ENCODE measurements around the gene NOTUM. TPM values are rescaled to one million over a fixed set of nuclear protein-coding genes. Genes with fewer than 3 reads are reported as not detected.

NOTUM gene
- total RNA-seq, 1 donor from 2014 or later = 5.9 TPM

- H3K4me3 Mint-ChIP-seq = no peak overlapping the region
- no peaks in the 10 kb centered on the region for H3K27me3 Mint-ChIP-seq (ENCODE audit: low read depth)
- peaks cover 20% of the 10 kb centered on the region for H3K4me1 Mint-ChIP-seq
- no peak overlapping the region for H3K27ac Mint-ChIP-seq
- no peak for DNase-seq (ENCODE audit: low spot score in 2 of 2, unreplicated experiment in 2 of 2)
- TF ChIP-seq CTCF (IDR thresholded peaks at IDR 0.05; ENCODE audit: unreplicated experiment) = no peak
- H3K9me3 Mint-ChIP-seq = no peaks in the 10 kb centered on the region
- no peaks in the 10 kb centered on the region for H3K36me3 Mint-ChIP-seq
Observed at GRCh38 chr17:81932333-81932983, 28.5 kb downstream of the NOTUM start.

GRCh38 chr17:81931557-81932332 lies 29.2 kb downstream of the NOTUM start:
- no peaks in the 10 kb centered on the region for H3K9me3 Mint-ChIP-seq
- H3K4me3 Mint-ChIP-seq = no peak overlapping the region
- H3K36me3 Mint-ChIP-seq = no peaks in the 10 kb centered on the region
- H3K27ac Mint-ChIP-seq = no peak overlapping the region
- no peaks in the 10 kb centered on the region for H3K27me3 Mint-ChIP-seq (ENCODE audit: low read depth)
- no peak for DNase-seq (ENCODE audit: low spot score in 2 of 2, unreplicated experiment in 2 of 2)
- H3K4me1 Mint-ChIP-seq = peaks cover 19% of the 10 kb centered on the region
- TF ChIP-seq CTCF (IDR thresholded peaks at IDR 0.05; ENCODE audit: unreplicated experiment) = no peak

GRCh38 chr17:81931189-81931556 lies 29.8 kb downstream of the NOTUM start:
- H3K4me1 Mint-ChIP-seq = peaks cover 18% of the 10 kb centered on the region
- no peak for DNase-seq (ENCODE audit: low spot score in 2 of 2, unreplicated experiment in 2 of 2)
- H3K27ac Mint-ChIP-seq = no peak overlapping the region
- no peaks in the 10 kb centered on the region for H3K9me3 Mint-ChIP-seq
- H3K36me3 Mint-ChIP-seq = no peaks in the 10 kb centered on the region
- no peak overlapping the region for H3K4me3 Mint-ChIP-seq
- H3K27me3 Mint-ChIP-seq (ENCODE audit: low read depth) = no peaks in the 10 kb centered on the region
- TF ChIP-seq CTCF (IDR thresholded peaks at IDR 0.05; ENCODE audit: unreplicated experiment) = no peak

- Mint-ChIP-seq H3K9me3 (no peaks in the 10 kb centered on the region), H3K4me3 (no peak overlapping the region), H3K4me1 (peaks cover 17% of the 10 kb centered on the region), H3K27ac (no peak overlapping the region), H3K27me3 (ENCODE audit: low read depth) (no peaks in the 10 kb centered on the region), H3K36me3 (no peaks in the 10 kb centered on the region)
- TF ChIP-seq CTCF (IDR thresholded peaks at IDR 0.05; ENCODE audit: unreplicated experiment) = no peak
- no peak for DNase-seq (ENCODE audit: low spot score in 2 of 2, unreplicated experiment in 2 of 2)
Observed at GRCh38 chr17:81930142-81931125, 30.6 kb downstream of the NOTUM start.

GRCh38 chr17:81929253-81930141 lies 31.5 kb downstream of the NOTUM start:
- no peak for TF ChIP-seq CTCF (IDR thresholded peaks at IDR 0.05; ENCODE audit: unreplicated experiment)
- peaks cover 22% of the 10 kb centered on the region for H3K4me1 Mint-ChIP-seq
- H3K4me3 Mint-ChIP-seq = peak overlapping the region; percentile 52
- DNase-seq (ENCODE audit: low spot score in 2 of 2, unreplicated experiment in 2 of 2) = no peak
- no peak overlapping the region for H3K27ac Mint-ChIP-seq
- H3K36me3 Mint-ChIP-seq = no peaks in the 10 kb centered on the region
- no peaks in the 10 kb centered on the region for H3K27me3 Mint-ChIP-seq (ENCODE audit: low read depth)
- no peaks in the 10 kb centered on the region for H3K9me3 Mint-ChIP-seq

All from mesothelial cell of epicardium (in vitro differentiated cells).